ENCODE results near the gene CAMTA2.

- TF ChIP-seq, protein P1, sequence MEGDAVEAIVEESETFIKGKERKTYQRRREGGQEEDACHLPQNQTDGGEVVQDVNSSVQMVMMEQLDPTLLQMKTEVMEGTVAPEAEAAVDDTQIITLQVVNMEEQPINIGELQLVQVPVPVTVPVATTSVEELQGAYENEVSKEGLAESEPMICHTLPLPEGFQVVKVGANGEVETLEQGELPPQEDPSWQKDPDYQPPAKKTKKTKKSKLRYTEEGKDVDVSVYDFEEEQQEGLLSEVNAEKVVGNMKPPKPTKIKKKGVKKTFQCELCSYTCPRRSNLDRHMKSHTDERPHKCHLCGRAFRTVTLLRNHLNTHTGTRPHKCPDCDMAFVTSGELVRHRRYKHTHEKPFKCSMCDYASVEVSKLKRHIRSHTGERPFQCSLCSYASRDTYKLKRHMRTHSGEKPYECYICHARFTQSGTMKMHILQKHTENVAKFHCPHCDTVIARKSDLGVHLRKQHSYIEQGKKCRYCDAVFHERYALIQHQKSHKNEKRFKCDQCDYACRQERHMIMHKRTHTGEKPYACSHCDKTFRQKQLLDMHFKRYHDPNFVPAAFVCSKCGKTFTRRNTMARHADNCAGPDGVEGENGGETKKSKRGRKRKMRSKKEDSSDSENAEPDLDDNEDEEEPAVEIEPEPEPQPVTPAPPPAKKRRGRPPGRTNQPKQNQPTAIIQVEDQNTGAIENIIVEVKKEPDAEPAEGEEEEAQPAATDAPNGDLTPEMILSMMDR (optimal IDR thresholded peaks at IDR 0.05 in 1 of 3, IDR thresholded peaks at IDR 0.05 in 1 of 3, conservative IDR thresholded peaks at IDR 0.05 in 1 of 3; ENCODE audit: extremely low read depth in 1 of 3, insufficient read depth in 2 of 3, low read length in 3 of 3) = no peak
- TF ChIP-seq EZH2 (IDR thresholded peaks at IDR 0.05; ENCODE audit: low read length) = no peak
Measured at GRCh38 chr17:5002121-5002788, 14.8 kb upstream of the CAMTA2 start.
